COR-L47 (cell line): Measurements from ENCODE around the gene PFN3.
A peak's percentile ranks its signal among the peaks of the same experiment; 100 is the strongest.
"Not testable (repeated sequence)": the region's sequence is repeated elsewhere in the genome, so short reads cannot be mapped to it uniquely, and the experiment has no call there.

Source experiments
- DNase-seq: peaks from one replicate; lab custom pipeline; 2025; lab: John Stamatoyannopoulos, UW

Gene PFN3

GRCh38 chr5:177372034-177372896 lies 28.2 kb downstream of the PFN3 start:
- no peak for DNase-seq

- DNase-seq, result no peak
Measured at GRCh38 chr5:177371120-177372033, 29.1 kb downstream of the PFN3 start.

- DNase-seq, result peak; percentile 40
Measured at GRCh38 chr5:177370488-177371119, 29.9 kb downstream of the PFN3 start.

- no peak for DNase-seq
Measured at GRCh38 chr5:177369645-177370440, 30.6 kb downstream of the PFN3 start.

GRCh38 chr5:177368869-177369644 lies 31.4 kb downstream of the PFN3 start:
- no peak for DNase-seq

GRCh38 chr5:177367981-177368868 lies 32.2 kb downstream of the PFN3 start:
- DNase-seq, result no peak

- no peak for DNase-seq
Measured at GRCh38 chr5:177367323-177367848, 33.1 kb downstream of the PFN3 start.

- no peak for DNase-seq
Measured at GRCh38 chr5:177366528-177367322, 33.7 kb downstream of the PFN3 start.

GRCh38 chr5:177365845-177366527 lies 34.5 kb downstream of the PFN3 start:
- DNase-seq, result no peak

GRCh38 chr5:177364159-177364962 lies 36.1 kb downstream of the PFN3 start:
- DNase-seq, result no peak

- no peak for DNase-seq
Measured at GRCh38 chr5:177363565-177363964, 36.9 kb downstream of the PFN3 start.

GRCh38 chr5:177362610-177363507 lies 37.6 kb downstream of the PFN3 start:
- DNase-seq, result peak; percentile 47

GRCh38 chr5:177362292-177362609 lies 38.2 kb downstream of the PFN3 start:
- no peak for DNase-seq

GRCh38 chr5:177361418-177362291 lies 38.8 kb downstream of the PFN3 start:
- no peak for DNase-seq

GRCh38 chr5:177360740-177361139 lies 39.7 kb downstream of the PFN3 start:
- not testable (repeated sequence) for DNase-seq
